IMR-90 (cell line): ENCODE measurements around the gene TSPAN4. TPM values are rescaled to one million over a fixed set of nuclear protein-coding genes. Genes with fewer than 3 reads are reported as not detected.

Experiments used
- ATAC-seq: fragments of 200-7000 bp; cut with Tn5 transposase; 2 replicates; pipeline ENCODE4 v1.9.1; 2020; ENCODE audit warnings: low read depth, mild to moderate bottlenecking, moderate library complexity
- BruUV-seq: library from RNA; stranded (reverse); fragments of 400-500 nt; replicated peaks from 2 replicates; lab custom pipeline; 2021; lab: Mats Ljungman, UMichigan
- CTCF ChIA-PET: fragments of 300-600 bp; formaldehyde crosslinking; extraction: SDS; loops from one replicate; lab custom pipeline; 2021; ENCODE audit warnings: antibody characterized with exemption; lab: Yijun Ruan, JAX
- POLR2A ChIA-PET: fragments of 300-600 bp; sonication (Branson Sonifier 250); formaldehyde crosslinking; loops from one replicate; lab custom pipeline; 2022; ENCODE audit warnings: antibody characterized with exemption; ENCODE audit not compliant: unreplicated experiment; lab: Charles Lee
- DNase-seq: peaks from one replicate; pipeline ENCODE4 v3.0.0; 2013
- H2AFZ ChIP-seq: replicated peaks from 2 replicates; pipeline ENCODE3; 2013; ENCODE audit warnings: low read length, mild to moderate bottlenecking; ENCODE audit not compliant: poor library complexity
- H2AK5ac ChIP-seq: 2 replicates; pipeline ENCODE4 v1.6.1; 2013; ENCODE audit warnings: low read depth, low read length, inconsistent platforms
- H2AK9ac ChIP-seq: replicated peaks from 2 replicates; pipeline ENCODE3; 2013; ENCODE audit warnings: mild to moderate bottlenecking, low read depth, low read length, moderate library complexity; ENCODE audit not compliant: poor library complexity
- H2BK120ac ChIP-seq: 2 replicates; pipeline ENCODE4 v1.6.1; 2013; ENCODE audit warnings: low read depth, low read length, inconsistent platforms
- H2BK15ac ChIP-seq: 3 replicates; pipeline ENCODE4 v1.6.1; 2013; ENCODE audit warnings: low read depth, low read length, inconsistent platforms
- H2BK20ac ChIP-seq: 2 replicates; pipeline ENCODE4 v1.6.1; 2013; ENCODE audit warnings: low read depth, mild to moderate bottlenecking, inconsistent platforms, low read length, moderate library complexity
- H2BK5ac ChIP-seq: 2 replicates; pipeline ENCODE4 v1.6.1; 2013; ENCODE audit warnings: mild to moderate bottlenecking, low read depth, low read length, inconsistent platforms; ENCODE audit not compliant: poor library complexity, severe bottlenecking
- H3K14ac ChIP-seq: replicated peaks from 2 replicates; pipeline ENCODE4 v1.6.1; 2013; ENCODE audit warnings: low read depth, low read length, inconsistent platforms
- H3K18ac ChIP-seq: 2 replicates; pipeline ENCODE4 v1.6.1; 2013; ENCODE audit warnings: low read depth, low read length, control low read depth
- H3K23ac ChIP-seq: 2 replicates; pipeline ENCODE4 v1.6.1; 2013; ENCODE audit warnings: low read depth, low read length, inconsistent platforms
- H3K27ac ChIP-seq: 2 replicates; pipeline ENCODE4 v1.5.1; 2013; ENCODE audit warnings: mild to moderate bottlenecking, control low read depth, low read length; ENCODE audit not compliant: insufficient read depth
- H3K27me3 ChIP-seq: 2 replicates; pipeline ENCODE4 v1.6.1; 2013; ENCODE audit warnings: low read length; ENCODE audit not compliant: control insufficient read depth, insufficient read depth
- H3K36me3 ChIP-seq: 2 replicates; pipeline ENCODE4 v1.6.1; 2013; ENCODE audit warnings: low read length, mixed read lengths; ENCODE audit not compliant: control insufficient read depth, insufficient read depth
- H3K4ac ChIP-seq: 2 replicates; pipeline ENCODE4 v1.6.1; 2013; ENCODE audit warnings: low read depth, low read length, inconsistent platforms
- H3K4me1 ChIP-seq: 2 replicates; pipeline ENCODE4 v1.6.1; 2013; ENCODE audit warnings: low read length, mixed read lengths; ENCODE audit not compliant: control insufficient read depth, insufficient read depth
- H3K4me2 ChIP-seq: 2 replicates; pipeline ENCODE4 v1.6.1; 2013; ENCODE audit warnings: low read depth, mild to moderate bottlenecking, control low read depth, low read length, moderate library complexity
- H3K4me3 ChIP-seq: 2 replicates; pipeline ENCODE4 v1.5.1; 2013; ENCODE audit warnings: low read depth, mild to moderate bottlenecking, control low read depth, low read length, moderate library complexity; ENCODE audit not compliant: insufficient read depth
- H3K56ac ChIP-seq: 2 replicates; pipeline ENCODE4 v1.6.1; 2013; ENCODE audit warnings: low read length, inconsistent platforms; ENCODE audit not compliant: insufficient read depth; ENCODE audit errors: extremely low read depth
- H3K79me1 ChIP-seq, 2 experiments: 2 replicates each; pipeline ENCODE4 v1.6.1; 2013; ENCODE audit warnings: low read length in 2 of 2, inconsistent platforms in 1 of 2, low read depth in 1 of 2
- H3K9ac ChIP-seq: 2 replicates; pipeline ENCODE4 v1.6.1; 2013; ENCODE audit warnings: low read depth, low read length, control low read depth
- H3K9me1 ChIP-seq: 2 replicates; pipeline ENCODE4 v1.6.1; 2013; ENCODE audit warnings: low read length, inconsistent platforms; ENCODE audit not compliant: insufficient read depth
- H3K9me3 ChIP-seq: 2 replicates; pipeline ENCODE4 v1.6.1; 2013; ENCODE audit warnings: low read length; ENCODE audit not compliant: control insufficient read depth, insufficient read depth
- H4K20me1 ChIP-seq: 2 replicates; pipeline ENCODE4 v1.6.1; 2013; ENCODE audit warnings: low read length, inconsistent platforms; ENCODE audit not compliant: insufficient read depth
- H4K5ac ChIP-seq: 2 replicates; pipeline ENCODE4 v1.6.1; 2013; ENCODE audit warnings: mild to moderate bottlenecking, low read depth, low read length, control low read depth
- H4K8ac ChIP-seq, 2 experiments: 2 replicates each; pipeline ENCODE4 v1.6.1; 2013; ENCODE audit warnings: low read depth in 2 of 2, low read length in 2 of 2, control low read depth in 1 of 2, inconsistent platforms in 1 of 2
- H4K91ac ChIP-seq: 2 replicates; pipeline ENCODE4 v1.6.1; 2013; ENCODE audit warnings: low read depth, low read length, inconsistent platforms; ENCODE audit not compliant: insufficient read depth
- BHLHE40 ChIP-seq: fragments of 150-350 bp; IDR thresholded peaks from 2 replicates; pipeline ENCODE4 v1.6.1; 2016; ENCODE audit warnings: mild to moderate bottlenecking, low read depth, low read length
- CEBPB ChIP-seq: IDR thresholded peaks from 2 replicates; pipeline ENCODE4 v1.6.1; 2012; ENCODE audit warnings: low read depth, low read length, improper control_type of control experiment
- CHD1 ChIP-seq: IDR thresholded peaks from 2 replicates; pipeline ENCODE4 v1.6.1; 2012; ENCODE audit warnings: low read depth, low read length, improper control_type of control experiment
- FOS ChIP-seq: fragments of 150-350 bp; IDR thresholded peaks from 2 replicates; pipeline ENCODE4 v1.6.1; 2016; ENCODE audit warnings: low read depth, low read length
- MAFK ChIP-seq: IDR thresholded peaks from 2 replicates; pipeline ENCODE4 v1.6.1; 2012; ENCODE audit warnings: low read depth, low read length, improper control_type of control experiment
- MAZ ChIP-seq: IDR thresholded peaks from 2 replicates; pipeline ENCODE4 v1.6.1; 2012; ENCODE audit warnings: low read depth, mild to moderate bottlenecking, low read length, improper control_type of control experiment, moderate library complexity, borderline replicate concordance
- NFE2L2 ChIP-seq: fragments of 150-350 bp; IDR thresholded peaks from 2 replicates; pipeline ENCODE4 v1.6.1; 2016; ENCODE audit warnings: low read depth, mild to moderate bottlenecking, low read length
- RAD21 ChIP-seq: IDR thresholded peaks from 2 replicates; pipeline ENCODE4 v1.6.1; 2012; ENCODE audit warnings: low read length, improper control_type of control experiment
- RCOR1 ChIP-seq: IDR thresholded peaks from 2 replicates; pipeline ENCODE4 v1.6.1; 2012; ENCODE audit warnings: mild to moderate bottlenecking, low read length, improper control_type of control experiment; ENCODE audit not compliant: insufficient replicate concordance
- RFX5 ChIP-seq: IDR thresholded peaks from 2 replicates; pipeline ENCODE4 v1.8.0; 2012; ENCODE audit warnings: low read depth, mild to moderate bottlenecking, low read length, moderate library complexity
- SMC3 ChIP-seq: fragments of 150-350 bp; IDR thresholded peaks from 2 replicates; pipeline ENCODE4 v1.6.1; 2016; ENCODE audit warnings: low read depth, mild to moderate bottlenecking, antibody characterized with exemption, low read length, moderate library complexity
- WGBS, 2 experiments: methylation state at CpG; one replicate each; pipeline versions ENCODE4 v1.1.5 to v1.1.7; 2013; ENCODE audit warnings: missing lambda C conversion rate in 2 of 2; ENCODE audit not compliant: insufficient read length in 1 of 2; ENCODE audit errors: extremely low coverage in 2 of 2; 5-methylcytosine and 5-hydroxymethylcytosine counted together
- dilution Hi-C: fragments of 300-500 bp; cut with HindIII; formaldehyde crosslinking; loops from one replicate; pipeline ENCODE4 v1.14.3; 2018; ENCODE audit warnings: low sequenced_read_pairs; ENCODE audit not compliant: unreplicated experiment
- in situ Hi-C: fragments of 300-500 bp; cut with MboI; formaldehyde crosslinking; loops from 3 replicates; pipeline ENCODE4 v1.14.3; 2019; ENCODE audit warnings: low sequenced_read_pairs, inconsistent platforms, mixed read lengths
- intact Hi-C: fragments of 100-400 bp; cut with micrococcal nuclease; formaldehyde crosslinking; loops from 2 replicates; pipeline ENCODE4 v1.10.0; 2022
- polyA plus RNA-seq, 3 experiments: library from polyadenylated mRNA; depleted of rRNA; stranded (reverse); fragments of >200 nt; gene quantifications; 2 replicates each; pipeline ENCODE4 v1.2.3, GENCODE V29; 2012; ENCODE audit warnings: low replicate concordance in 1 of 3
- total RNA-seq: library from RNA; depleted of rRNA; stranded (reverse); fragments of >200 nt; gene quantifications from 2 replicates; pipeline ENCODE4 v1.2.3, GENCODE V29; 2012
- TF ChIP-seq, protein P1 (sequence below): fragments of 150-350 bp; IDR thresholded peaks from 2 replicates; pipeline ENCODE4 v1.6.1; 2017; ENCODE audit warnings: mild to moderate bottlenecking, antibody characterized with exemption, low read length, low read depth
- TF ChIP-seq, protein P2 (sequence below): conservative IDR thresholded peaks from 2 replicates; pipeline ENCODE4 v1.5.1; 2012; ENCODE audit warnings: mild to moderate bottlenecking, low read depth, low read length, improper control_type of control experiment

TSPAN4 gene
- total and polyA plus RNA-seq, 2 of the 4 experiments (the other 2 are of a cell fraction) = 161 to 293 TPM

DNA sequence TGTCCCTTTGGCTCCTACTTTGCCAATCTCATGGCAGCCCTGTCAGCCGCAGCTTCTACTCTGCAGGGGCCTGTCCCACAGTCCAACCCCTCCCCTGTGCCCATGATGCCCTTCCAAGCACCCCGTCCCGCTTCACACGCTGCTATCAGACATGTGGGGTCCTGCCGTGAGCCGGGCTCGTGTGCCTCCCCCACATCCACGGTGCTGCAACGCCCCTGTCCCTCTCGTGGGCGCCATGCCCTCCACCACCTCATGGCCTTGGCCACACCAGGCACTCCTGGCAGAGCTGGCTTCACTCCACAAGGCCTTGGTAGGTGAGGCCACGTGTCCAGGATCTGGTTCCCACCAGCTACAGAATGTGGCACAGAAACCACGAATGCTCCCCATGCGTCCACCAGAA lies 44.9 kb downstream of the TSPAN4 start:
- Histone ChIP-seq H3K9ac (no peak overlapping the region), H3K9me1 (no peaks in the 10 kb centered on the region), H3K27me3 (no peaks in the 10 kb centered on the region), H3K9me3 (no peaks in the 10 kb centered on the region), H2BK20ac (no peak overlapping the region), H3K14ac (no peak overlapping the region), H3K4me3 (no peak overlapping the region), H2AK5ac (no peak overlapping the region), H3K4me1 (peaks cover 2% of the 10 kb centered on the region; the same call in 1 of the 2 replicates), H4K91ac (no peak overlapping the region), H3K4ac (no peak overlapping the region), H2AFZ (no peak overlapping the region), H2BK120ac (no peak overlapping the region), H4K5ac (no peak overlapping the region), H3K23ac (no peak overlapping the region), H3K79me1 (no peaks in the 10 kb centered on the region), H4K20me1 (no peaks in the 10 kb centered on the region; the same call in 1 of the 2 replicates), H3K18ac (no peak overlapping the region), H2BK15ac (no peak overlapping the region), H2BK5ac (no peak overlapping the region), H3K36me3 (peaks cover 28% of the 10 kb centered on the region), H3K27ac (no peak overlapping the region), H3K56ac (no peak overlapping the region), H3K4me2 (no peak overlapping the region), H4K8ac (no peak overlapping the region), H2AK9ac (peak overlapping the region; percentile 28)
- dilution Hi-C loops = no loop called here
- WGBS, 2 experiments = 93% methylated on average over 14 of the region's 14 CpGs; no CpG with 5 or more reads in 1 of the 2 experiments
- intact Hi-C loops = no loop called here
- no peak for ATAC-seq
- no peak for DNase-seq
- POLR2A ChIA-PET = no interaction called here
- CTCF ChIA-PET = no interaction called here
- in situ Hi-C loops = no loop called here
- TF ChIP-seq CEBPB (no peak), BHLHE40 (no peak), FOS (no peak), RFX5 (no peak), MAZ (no peak), NFE2L2 (no peak), RCOR1 (no peak), CHD1 (no peak), MAFK (no peak), SMC3 (no peak), RAD21 (no peak)
- TF ChIP-seq, protein P1, sequence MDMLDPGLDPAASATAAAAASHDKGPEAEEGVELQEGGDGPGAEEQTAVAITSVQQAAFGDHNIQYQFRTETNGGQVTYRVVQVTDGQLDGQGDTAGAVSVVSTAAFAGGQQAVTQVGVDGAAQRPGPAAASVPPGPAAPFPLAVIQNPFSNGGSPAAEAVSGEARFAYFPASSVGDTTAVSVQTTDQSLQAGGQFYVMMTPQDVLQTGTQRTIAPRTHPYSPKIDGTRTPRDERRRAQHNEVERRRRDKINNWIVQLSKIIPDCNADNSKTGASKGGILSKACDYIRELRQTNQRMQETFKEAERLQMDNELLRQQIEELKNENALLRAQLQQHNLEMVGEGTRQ = no peak
- TF ChIP-seq, protein P2, sequence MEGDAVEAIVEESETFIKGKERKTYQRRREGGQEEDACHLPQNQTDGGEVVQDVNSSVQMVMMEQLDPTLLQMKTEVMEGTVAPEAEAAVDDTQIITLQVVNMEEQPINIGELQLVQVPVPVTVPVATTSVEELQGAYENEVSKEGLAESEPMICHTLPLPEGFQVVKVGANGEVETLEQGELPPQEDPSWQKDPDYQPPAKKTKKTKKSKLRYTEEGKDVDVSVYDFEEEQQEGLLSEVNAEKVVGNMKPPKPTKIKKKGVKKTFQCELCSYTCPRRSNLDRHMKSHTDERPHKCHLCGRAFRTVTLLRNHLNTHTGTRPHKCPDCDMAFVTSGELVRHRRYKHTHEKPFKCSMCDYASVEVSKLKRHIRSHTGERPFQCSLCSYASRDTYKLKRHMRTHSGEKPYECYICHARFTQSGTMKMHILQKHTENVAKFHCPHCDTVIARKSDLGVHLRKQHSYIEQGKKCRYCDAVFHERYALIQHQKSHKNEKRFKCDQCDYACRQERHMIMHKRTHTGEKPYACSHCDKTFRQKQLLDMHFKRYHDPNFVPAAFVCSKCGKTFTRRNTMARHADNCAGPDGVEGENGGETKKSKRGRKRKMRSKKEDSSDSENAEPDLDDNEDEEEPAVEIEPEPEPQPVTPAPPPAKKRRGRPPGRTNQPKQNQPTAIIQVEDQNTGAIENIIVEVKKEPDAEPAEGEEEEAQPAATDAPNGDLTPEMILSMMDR = no peak
- no TSS peak for BruUV-seq
